Tibial nerve (tissue), 4 donors: ENCODE data around the gene ENTR1.

ENCODE experiments used
- EP300 ChIP-seq, 2 donors: sonication (generic); formaldehyde crosslinking; IDR thresholded peaks; one replicate each; pipeline ENCODE4 v1.6.1; 2017; ENCODE audit warnings: antibody characterized with exemption in 2 of 2, mild to moderate bottlenecking in 1 of 2
- POLR2A ChIP-seq, 2 donors: fragments of 450-650 bp; IDR thresholded peaks; one replicate each; pipeline ENCODE4 v1.6.1; 2017; ENCODE audit warnings: antibody characterized with exemption in 2 of 2, mild to moderate bottlenecking in 2 of 2, moderate library complexity in 2 of 2
- TF ChIP-seq, protein P1 (sequence below), 5 experiments: fragments of 200-600 bp in 3 of 5; fragments of 450-650 bp in 2 of 5; sonication (generic) in 3 of 5; IDR thresholded peaks; one replicate each; pipeline ENCODE4 v1.5.1; 2016 to 2019; ENCODE audit warnings: antibody characterized with exemption in 5 of 5, mild to moderate bottlenecking in 3 of 5, moderate library complexity in 2 of 5

DNA sequence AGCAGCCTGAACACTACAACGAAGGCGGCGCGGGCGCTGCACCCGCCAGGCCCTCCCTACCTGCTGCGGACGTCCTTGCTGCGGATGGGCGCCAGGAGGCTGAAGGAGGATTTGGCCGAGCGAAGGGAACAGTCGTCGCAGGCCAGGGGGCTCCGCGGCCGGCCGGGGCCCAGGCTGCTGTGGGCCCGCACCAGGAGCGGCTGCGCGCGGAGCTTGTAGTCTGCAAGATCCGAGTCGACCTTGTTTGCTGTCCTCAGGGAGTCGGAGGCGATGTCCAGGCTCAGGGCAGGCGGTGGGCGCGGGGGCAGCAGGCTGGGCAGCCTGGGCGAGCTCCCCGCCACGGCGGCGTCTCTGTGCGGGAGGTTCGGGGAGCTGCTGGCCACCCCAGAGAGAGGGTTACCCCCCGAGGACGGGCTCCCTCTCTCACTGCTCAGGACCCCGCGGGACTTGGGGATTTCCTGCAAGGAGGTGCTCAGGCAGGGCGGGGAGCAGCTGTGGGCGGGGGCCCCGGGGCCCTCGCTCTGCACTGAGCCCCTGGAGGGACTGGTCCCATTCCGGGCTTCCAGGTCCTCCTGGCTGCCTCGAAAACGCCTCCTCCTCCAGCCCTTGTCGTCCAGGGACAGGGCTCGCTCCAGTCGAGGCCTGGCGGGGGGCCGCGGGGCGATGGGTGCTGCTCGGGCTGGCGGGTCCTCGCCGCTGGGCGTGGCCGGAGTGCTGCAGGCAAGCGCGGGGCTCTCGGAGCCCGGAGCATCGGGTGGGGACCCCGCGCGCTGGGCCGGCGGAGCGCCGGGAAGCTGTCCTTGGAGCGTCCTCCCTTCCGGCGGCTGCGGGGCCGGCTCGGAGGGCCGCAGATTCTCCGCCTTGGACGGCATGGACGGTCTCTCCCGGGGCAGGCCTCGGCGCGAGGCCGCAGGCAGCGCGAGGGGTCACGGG is 28.4 kb upstream of the ENTR1 start:
- TF ChIP-seq, protein P1, sequence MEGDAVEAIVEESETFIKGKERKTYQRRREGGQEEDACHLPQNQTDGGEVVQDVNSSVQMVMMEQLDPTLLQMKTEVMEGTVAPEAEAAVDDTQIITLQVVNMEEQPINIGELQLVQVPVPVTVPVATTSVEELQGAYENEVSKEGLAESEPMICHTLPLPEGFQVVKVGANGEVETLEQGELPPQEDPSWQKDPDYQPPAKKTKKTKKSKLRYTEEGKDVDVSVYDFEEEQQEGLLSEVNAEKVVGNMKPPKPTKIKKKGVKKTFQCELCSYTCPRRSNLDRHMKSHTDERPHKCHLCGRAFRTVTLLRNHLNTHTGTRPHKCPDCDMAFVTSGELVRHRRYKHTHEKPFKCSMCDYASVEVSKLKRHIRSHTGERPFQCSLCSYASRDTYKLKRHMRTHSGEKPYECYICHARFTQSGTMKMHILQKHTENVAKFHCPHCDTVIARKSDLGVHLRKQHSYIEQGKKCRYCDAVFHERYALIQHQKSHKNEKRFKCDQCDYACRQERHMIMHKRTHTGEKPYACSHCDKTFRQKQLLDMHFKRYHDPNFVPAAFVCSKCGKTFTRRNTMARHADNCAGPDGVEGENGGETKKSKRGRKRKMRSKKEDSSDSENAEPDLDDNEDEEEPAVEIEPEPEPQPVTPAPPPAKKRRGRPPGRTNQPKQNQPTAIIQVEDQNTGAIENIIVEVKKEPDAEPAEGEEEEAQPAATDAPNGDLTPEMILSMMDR (IDR thresholded peaks at IDR 0.05) = no peak
- TF ChIP-seq POLR2A (IDR thresholded peaks at IDR 0.05) (no peak), EP300 (IDR thresholded peaks at IDR 0.05) (no peak)
